Raji (cell line): ENCODE results near the gene PIP5KL1.
A peak's percentile ranks its signal among the peaks of the same experiment; 100 is the strongest.

Experiments
- POLR2A ChIP-seq: IDR thresholded peaks from 2 replicates; pipeline ENCODE4 v1.6.1; 2011; ENCODE audit warnings: low read depth, low read length, control low read depth; ENCODE audit not compliant: insufficient read depth

The PIP5KL1 gene

GRCh38 chr9:127946728-127947127, 16.2 kb upstream of the PIP5KL1 start:
- no peak for TF ChIP-seq POLR2A

DNA sequence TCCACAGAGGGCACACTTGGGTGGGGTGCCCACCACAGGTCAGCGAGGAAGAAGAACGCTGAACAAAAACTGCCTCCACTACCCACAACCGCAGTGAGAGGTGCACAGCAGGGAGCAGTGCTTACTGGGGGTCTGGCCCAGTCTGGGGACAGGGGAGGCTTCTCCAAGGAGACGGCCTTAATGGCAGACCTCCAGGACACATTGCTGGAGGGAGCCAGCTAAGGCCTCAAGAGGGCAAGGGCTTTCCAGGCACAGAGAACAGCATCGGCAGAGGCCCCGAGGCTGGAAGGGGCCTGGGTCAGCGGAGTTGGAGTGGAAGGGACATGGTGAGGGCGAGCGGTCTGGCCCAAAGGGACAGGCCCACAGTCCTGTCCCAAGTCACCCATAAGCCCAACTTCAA, 15.4 kb upstream of the PIP5KL1 start:
- no peak for TF ChIP-seq POLR2A

- TF ChIP-seq POLR2A, result no peak
Observed at GRCh38 chr9:127945338-127945737, 14.8 kb upstream of the PIP5KL1 start.

GRCh38 chr9:127944586-127945218, 14.1 kb upstream of the PIP5KL1 start:
- TF ChIP-seq POLR2A, result no peak

- TF ChIP-seq POLR2A, result no peak
Observed at GRCh38 chr9:127943731-127944144, 13.2 kb upstream of the PIP5KL1 start.

- TF ChIP-seq POLR2A, result no peak
Observed at GRCh38 chr9:127943011-127943662, 12.6 kb upstream of the PIP5KL1 start.

GRCh38 chr9:127942216-127943010, 11.8 kb upstream of the PIP5KL1 start:
- TF ChIP-seq POLR2A, result no peak

- no peak for TF ChIP-seq POLR2A
Observed at GRCh38 chr9:127941961-127942215, 11.3 kb upstream of the PIP5KL1 start.

GRCh38 chr9:127941062-127941960, 10.7 kb upstream of the PIP5KL1 start:
- no peak for TF ChIP-seq POLR2A

- no peak for TF ChIP-seq POLR2A
Observed at GRCh38 chr9:127940593-127940992, 10.0 kb upstream of the PIP5KL1 start.

DNA sequence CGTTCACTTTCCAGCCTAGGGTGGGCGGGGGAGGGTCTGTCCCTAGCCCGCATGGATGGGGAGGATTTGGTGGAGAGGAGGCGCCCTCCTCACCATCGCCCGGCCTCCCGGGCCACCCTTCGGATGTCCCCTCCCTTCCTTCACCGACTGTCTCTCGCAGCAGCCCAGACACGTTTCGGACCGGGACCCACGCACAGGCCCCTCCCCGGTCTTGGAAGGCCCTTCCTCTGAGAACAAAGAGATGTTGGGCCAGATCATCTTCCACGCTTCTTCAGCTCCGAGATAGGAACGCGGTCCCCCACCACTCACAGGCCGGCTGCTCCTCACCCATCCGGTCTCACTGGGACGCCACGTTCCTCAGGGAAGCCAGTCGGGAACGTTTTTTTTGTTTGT, 7.7 kb upstream of the PIP5KL1 start:
- TF ChIP-seq POLR2A, result no peak

DNA sequence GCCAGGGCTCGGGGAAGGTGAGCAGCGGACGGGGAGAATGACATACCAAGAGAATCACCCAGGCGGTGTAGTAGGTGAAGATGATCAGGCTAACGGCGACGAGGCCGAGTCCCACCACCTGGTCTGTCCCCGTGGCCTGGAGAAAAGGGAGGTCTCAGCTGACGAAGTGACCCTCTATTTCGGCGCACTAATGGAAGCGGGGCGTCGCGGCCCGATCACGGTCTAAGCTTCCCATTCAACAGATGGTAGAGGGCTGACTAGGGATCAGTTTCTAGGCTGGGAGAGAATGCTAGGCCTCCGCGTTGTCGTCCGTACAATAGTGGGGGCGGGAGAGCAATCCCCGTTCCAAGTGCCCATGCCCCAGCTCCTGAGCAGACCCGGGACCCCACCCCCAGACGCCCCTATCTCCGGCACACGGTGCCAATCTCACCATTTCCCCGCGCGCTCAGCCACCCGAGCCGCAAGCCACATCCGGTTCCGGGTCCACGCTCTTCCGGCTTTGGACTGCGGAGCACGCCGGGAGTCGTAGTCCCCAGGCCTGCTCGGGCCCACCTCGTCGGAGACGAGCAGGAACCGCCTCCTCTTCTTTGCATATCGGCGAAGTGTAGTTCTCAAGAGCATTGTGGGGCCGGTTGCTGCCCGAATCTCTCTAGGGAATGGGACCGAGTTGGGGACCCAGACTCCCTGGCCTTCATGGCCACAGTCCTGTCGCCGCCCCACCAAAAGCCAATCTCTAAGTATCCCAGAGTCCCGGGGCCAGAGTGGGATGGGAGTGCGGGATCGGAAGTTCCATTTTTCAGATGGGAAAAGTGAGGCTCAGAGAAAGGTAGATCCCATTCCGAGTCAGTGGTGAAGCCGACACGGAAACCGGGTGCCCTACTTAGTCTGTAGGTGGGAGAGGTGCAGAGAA, 7.1 kb upstream of the PIP5KL1 start, which contains the start of gene DPM2:
TSS of gene DPM2 (minus strand) at position 467 of the 910 bp plus-strand sequence. CDS start at position 433, 34 bp downstream.
- peak; percentile 81 for TF ChIP-seq POLR2A

GRCh38 chr9:127937056-127937387, 6.4 kb upstream of the PIP5KL1 start:
- TF ChIP-seq POLR2A, result no peak

DNA sequence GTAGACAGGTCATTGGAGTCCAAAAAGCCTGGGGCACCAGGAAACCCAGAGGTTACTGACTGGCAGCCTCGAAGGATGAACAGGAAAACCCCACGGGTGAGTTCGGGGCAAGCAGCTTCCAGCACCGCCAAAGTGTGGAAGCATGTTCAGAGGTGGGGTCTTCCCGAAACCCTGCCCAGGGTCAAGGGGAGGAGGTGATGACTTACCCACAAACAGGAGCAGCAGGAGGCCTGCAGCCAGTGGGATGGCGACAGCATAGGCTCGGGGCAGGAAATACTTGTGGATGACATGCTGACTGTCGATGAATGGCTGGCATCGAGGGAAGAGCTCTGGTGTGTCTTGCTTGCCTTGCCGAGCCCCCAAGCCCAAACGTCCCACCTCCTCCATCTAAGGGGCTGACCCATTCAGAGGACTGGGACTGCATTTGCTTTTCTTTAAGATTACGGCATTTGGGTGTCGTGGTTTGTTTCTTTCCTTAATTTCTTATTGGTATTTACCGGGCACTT, 5.8 kb upstream of the PIP5KL1 start:
- no peak for TF ChIP-seq POLR2A
